ENCODE results near the gene KRTAP4-12. TPM values are rescaled to one million over a fixed set of nuclear protein-coding genes. Genes with fewer than 3 reads are reported as not detected.
"Not testable (repeated sequence)": the region's sequence is repeated elsewhere in the genome, so short reads cannot be mapped to it uniquely, and the experiment has no call there.

Gene KRTAP4-12
- total RNA-seq (ENCODE audit: low replicate concordance) = not detected in 2 replicates
- long read RNA-seq = 0 reads

GRCh38 chr17:41123991-41124371, at the start of gene KRTAP4-12:
Gene KRTAP4-12, minus strand, starts transcription at chr17:41124182. Its CDS starts 60 bp downstream, at chr17:41124122.
- not testable (repeated sequence) for H3K36me3 Mint-ChIP-seq

GRCh38 chr17:41171886-41172285, 47.9 kb upstream of the KRTAP4-12 start:
- TF ChIP-seq CTCF (conservative IDR thresholded peaks at IDR 0.05) = no peak
- Mint-ChIP-seq H3K27ac (no peak overlapping the region), H3K4me1 (ENCODE audit: unreplicated experiment) (no peaks in the 10 kb centered on the region), H3K4me3 (no peak overlapping the region), H3K9me3 (no peaks in the 10 kb centered on the region), H3K27me3 (peaks cover 3% of the 10 kb centered on the region), H3K36me3 (no peaks in the 10 kb centered on the region)
- no peak for DNase-seq (ENCODE audit: extremely low spot score, unreplicated experiment)

More at GRCh38 chr17:41123991-41124371, at the start of gene KRTAP4-12:
- not testable (repeated sequence) for H3K4me3 Mint-ChIP-seq; H3K4me1 Mint-ChIP-seq (ENCODE audit: unreplicated experiment); H3K27ac Mint-ChIP-seq; DNase-seq (ENCODE audit: extremely low spot score, unreplicated experiment); H3K9me3 Mint-ChIP-seq; H3K27me3 Mint-ChIP-seq

GRCh38 chr17:41168121-41168520, 44.1 kb upstream of the KRTAP4-12 start, which contains the start of gene KRTAP4-3:
Gene KRTAP4-3, minus strand, starts transcription at chr17:41168221. Its CDS starts 49 bp downstream, at chr17:41168172.
- H3K4me1 Mint-ChIP-seq (ENCODE audit: unreplicated experiment) = no peaks in the 10 kb centered on the region
- H3K36me3 Mint-ChIP-seq = no peaks in the 10 kb centered on the region
- H3K27ac Mint-ChIP-seq = no peak within 1 kb of the TSS
- peaks cover 3% of the 10 kb centered on the region for H3K27me3 Mint-ChIP-seq
- TF ChIP-seq CTCF (conservative IDR thresholded peaks at IDR 0.05) = no peak
- DNase-seq (ENCODE audit: extremely low spot score, unreplicated experiment) = no peak
- H3K9me3 Mint-ChIP-seq = no peaks in the 10 kb centered on the region
- no peak within 1 kb of the TSS for H3K4me3 Mint-ChIP-seq

- no peak for TF ChIP-seq CTCF (conservative IDR thresholded peaks at IDR 0.05)
- Mint-ChIP-seq H3K9me3 (no peaks in the 10 kb centered on the region), H3K27ac (no peak overlapping the region), H3K4me1 (ENCODE audit: unreplicated experiment) (no peaks in the 10 kb centered on the region), H3K4me3 (no peak overlapping the region), H3K36me3 (no peaks in the 10 kb centered on the region), H3K27me3 (peaks cover 3% of the 10 kb centered on the region)
- no peak for DNase-seq (ENCODE audit: extremely low spot score, unreplicated experiment)
Observed at GRCh38 chr17:41167561-41167960, 43.6 kb upstream of the KRTAP4-12 start.

- no peaks in the 10 kb centered on the region for H3K9me3 Mint-ChIP-seq
- no peaks in the 10 kb centered on the region for H3K27me3 Mint-ChIP-seq
- no peak for DNase-seq (ENCODE audit: extremely low spot score, unreplicated experiment)
- H3K36me3 Mint-ChIP-seq = no peaks in the 10 kb centered on the region
- no peaks in the 10 kb centered on the region for H3K4me1 Mint-ChIP-seq (ENCODE audit: unreplicated experiment)
- no peak overlapping the region for H3K4me3 Mint-ChIP-seq
- no peak for TF ChIP-seq CTCF (conservative IDR thresholded peaks at IDR 0.05)
- H3K27ac Mint-ChIP-seq = no peak overlapping the region
Observed at GRCh38 chr17:41163828-41164227, 39.8 kb upstream of the KRTAP4-12 start.

- no peak for TF ChIP-seq CTCF (conservative IDR thresholded peaks at IDR 0.05)
- H3K4me3 Mint-ChIP-seq = no peak within 1 kb of the TSS
- no peaks in the 10 kb centered on the region for H3K9me3 Mint-ChIP-seq
- no peak for DNase-seq (ENCODE audit: extremely low spot score, unreplicated experiment)
- no peaks in the 10 kb centered on the region for H3K36me3 Mint-ChIP-seq
- H3K27ac Mint-ChIP-seq = no peak within 1 kb of the TSS
- no peaks in the 10 kb centered on the region for H3K27me3 Mint-ChIP-seq
- H3K4me1 Mint-ChIP-seq (ENCODE audit: unreplicated experiment) = no peaks in the 10 kb centered on the region
Observed at GRCh38 chr17:41160648-41161047, 36.7 kb upstream of the KRTAP4-12 start, which contains the start of gene KRTAP4-4. Gene KRTAP4-4, minus strand, starts transcription at chr17:41160748. Its CDS starts 57 bp downstream, at chr17:41160691.

- not testable (repeated sequence) for H3K36me3 Mint-ChIP-seq; H3K4me3 Mint-ChIP-seq; H3K27ac Mint-ChIP-seq; H3K27me3 Mint-ChIP-seq; DNase-seq (ENCODE audit: extremely low spot score, unreplicated experiment); H3K9me3 Mint-ChIP-seq; H3K4me1 Mint-ChIP-seq (ENCODE audit: unreplicated experiment)
Observed at GRCh38 chr17:41160190-41160589, 36.2 kb upstream of the KRTAP4-12 start.
